ENCODE data around the gene SCNN1B. TPM values are rescaled to one million over a fixed set of nuclear protein-coding genes. Genes with fewer than 3 reads are reported as not detected.

SCNN1B gene
- total RNA-seq, 1 donor from 2014 or later = not detected

DNA sequence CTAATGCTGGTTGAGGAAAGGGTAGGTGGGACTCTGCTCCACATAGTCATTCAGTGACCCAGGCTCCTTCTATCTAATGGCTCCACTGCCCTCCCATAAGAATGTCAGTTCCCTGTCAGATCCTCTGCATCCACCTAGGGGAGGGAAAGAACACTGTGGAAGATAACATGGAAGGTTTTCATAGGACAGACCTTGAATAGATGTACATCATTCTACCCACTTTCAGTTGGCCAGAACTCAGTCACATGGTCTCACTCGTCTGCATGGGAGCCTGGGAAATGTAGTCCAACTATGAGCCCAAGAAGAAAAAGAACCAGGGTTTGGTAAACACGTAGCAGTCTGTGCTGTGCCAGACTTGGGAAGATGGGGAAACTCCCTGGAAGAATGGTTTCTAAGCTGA lies 27.1 kb upstream of the SCNN1B start:
- H3K4me1 Mint-ChIP-seq (ENCODE audit: low read depth) = no peaks in the 10 kb centered on the region
- H3K27me3 Mint-ChIP-seq (ENCODE audit: insufficient read depth) = peaks cover 6% of the 10 kb centered on the region
- H3K4me3 Mint-ChIP-seq = no peak overlapping the region
- DNase-seq (ENCODE audit: low spot score) = no peak
- H3K27ac Mint-ChIP-seq = no peak overlapping the region
- H3K9me3 Mint-ChIP-seq = no peaks in the 10 kb centered on the region
- intact Hi-C loops (cut with micrococcal nuclease) = no loop called here
- no peaks in the 10 kb centered on the region for H3K36me3 Mint-ChIP-seq (ENCODE audit: low read depth)

DNA sequence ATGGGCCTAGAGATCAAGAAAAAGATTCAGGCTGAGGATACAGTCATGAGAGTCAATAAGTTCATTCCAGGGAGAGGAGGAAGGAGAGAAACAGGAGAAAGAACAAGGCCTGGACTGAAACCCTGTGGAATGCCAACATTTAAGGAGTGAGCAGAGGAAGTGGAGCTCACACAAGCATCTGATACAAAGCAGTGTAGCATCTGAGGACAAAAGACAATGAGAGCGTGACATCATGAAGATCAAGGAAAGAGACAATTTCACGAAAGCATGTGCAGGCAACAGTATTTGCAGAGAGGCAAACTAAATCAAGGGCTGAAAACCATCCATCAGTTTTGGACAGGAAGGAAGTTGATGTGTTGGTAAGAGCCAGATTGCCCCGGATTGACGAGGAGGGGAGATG lies 25.3 kb upstream of the SCNN1B start:
- H3K27ac Mint-ChIP-seq = no peak overlapping the region

DNA sequence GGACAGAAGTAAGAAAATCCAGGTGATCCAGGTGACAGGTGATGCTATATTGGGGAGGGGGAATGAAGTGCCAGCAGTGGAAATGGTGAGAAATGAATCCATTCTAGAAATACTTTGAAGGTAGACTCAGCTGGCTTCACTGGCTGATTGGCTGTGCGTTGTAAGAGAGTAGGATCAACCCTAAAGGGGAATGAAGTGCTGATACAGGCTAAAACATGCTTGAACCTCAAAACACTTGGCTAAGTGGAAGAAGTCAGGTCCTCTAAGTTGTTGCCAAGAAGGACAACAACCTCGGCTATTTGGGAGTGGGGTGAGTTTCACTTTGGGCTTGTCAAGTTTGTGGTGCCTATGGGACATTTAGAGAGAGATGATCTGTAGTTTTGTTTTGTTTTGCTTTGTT lies 24.1 kb upstream of the SCNN1B start:
- H3K36me3 Mint-ChIP-seq (ENCODE audit: low read depth) = no peaks in the 10 kb centered on the region
- intact Hi-C loops (cut with micrococcal nuclease) = no loop called here
- no peak overlapping the region for H3K4me3 Mint-ChIP-seq
- peaks cover 8% of the 10 kb centered on the region for H3K27me3 Mint-ChIP-seq (ENCODE audit: insufficient read depth)
- H3K9me3 Mint-ChIP-seq = no peaks in the 10 kb centered on the region
- no peak for DNase-seq (ENCODE audit: low spot score)
- no peaks in the 10 kb centered on the region for H3K4me1 Mint-ChIP-seq (ENCODE audit: low read depth)
- no peak overlapping the region for H3K27ac Mint-ChIP-seq

More for the DNA sequence above, 25.3 kb upstream of the SCNN1B start:
- no peaks in the 10 kb centered on the region for H3K4me1 Mint-ChIP-seq (ENCODE audit: low read depth)
- no peak overlapping the region for H3K4me3 Mint-ChIP-seq
- peaks cover 6% of the 10 kb centered on the region for H3K27me3 Mint-ChIP-seq (ENCODE audit: insufficient read depth)
- no peaks in the 10 kb centered on the region for H3K36me3 Mint-ChIP-seq (ENCODE audit: low read depth)
- no peaks in the 10 kb centered on the region for H3K9me3 Mint-ChIP-seq
- no peak for DNase-seq (ENCODE audit: low spot score)
- intact Hi-C loops (cut with micrococcal nuclease) = no loop called here

DNA sequence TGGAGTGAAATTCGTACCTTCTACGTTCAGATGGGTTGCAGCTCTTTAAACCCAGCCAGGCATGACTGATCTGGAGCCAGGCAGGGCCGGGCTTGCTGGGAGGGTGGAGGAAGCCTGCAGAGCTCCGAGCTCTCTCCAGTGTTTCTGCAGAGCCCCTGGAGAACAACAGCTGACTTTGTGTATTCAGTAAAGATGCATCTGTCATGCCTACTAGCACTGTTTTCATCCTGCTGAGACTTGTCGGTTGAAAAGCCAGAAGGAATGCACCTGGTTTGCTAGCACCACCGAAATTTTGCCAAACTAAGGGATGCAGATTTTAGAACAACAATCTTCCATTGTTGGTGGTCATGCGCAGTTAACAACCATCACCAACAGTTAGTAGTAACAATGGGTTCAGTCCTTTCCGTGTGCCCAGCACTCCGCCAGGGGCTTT lies 22.4 kb upstream of the SCNN1B start:
- Mint-ChIP-seq H3K9me3 (no peaks in the 10 kb centered on the region), H3K27me3 (ENCODE audit: insufficient read depth) (peaks cover 9% of the 10 kb centered on the region), H3K27ac (no peak overlapping the region), H3K36me3 (ENCODE audit: low read depth) (no peaks in the 10 kb centered on the region), H3K4me1 (ENCODE audit: low read depth) (no peaks in the 10 kb centered on the region), H3K4me3 (no peak overlapping the region)
- intact Hi-C loops (cut with micrococcal nuclease) = no loop called here
- no peak for DNase-seq (ENCODE audit: low spot score)

DNA sequence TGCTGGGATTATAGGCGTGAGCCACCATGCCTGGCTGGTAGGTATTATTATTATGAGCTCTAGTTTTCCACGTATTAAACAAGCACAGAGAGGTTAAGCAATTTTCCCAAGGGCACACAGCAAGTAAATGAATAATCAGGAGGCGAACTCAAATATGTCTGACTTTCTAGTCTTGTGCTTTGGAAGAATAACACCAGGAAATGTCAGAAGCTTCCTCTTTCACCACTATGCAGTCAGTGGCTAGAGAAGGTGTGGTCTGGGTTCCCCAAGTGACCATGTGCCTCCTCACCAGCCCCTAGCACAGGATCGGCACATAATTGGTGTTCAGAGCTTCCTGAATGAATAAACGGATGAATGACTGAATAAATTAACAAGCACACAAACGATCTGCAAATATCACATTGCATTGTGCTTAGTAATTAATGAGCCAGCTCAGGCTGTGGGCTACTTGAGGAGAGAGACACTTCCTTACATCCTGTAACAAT lies 21.6 kb upstream of the SCNN1B start:
- H3K27me3 Mint-ChIP-seq (ENCODE audit: insufficient read depth) = peaks cover 9% of the 10 kb centered on the region
- no peak overlapping the region for H3K4me3 Mint-ChIP-seq
- intact Hi-C loops (cut with micrococcal nuclease) = no loop called here
- H3K9me3 Mint-ChIP-seq = no peaks in the 10 kb centered on the region
- H3K4me1 Mint-ChIP-seq (ENCODE audit: low read depth) = no peaks in the 10 kb centered on the region
- no peaks in the 10 kb centered on the region for H3K36me3 Mint-ChIP-seq (ENCODE audit: low read depth)
- no peak overlapping the region for H3K27ac Mint-ChIP-seq
- DNase-seq (ENCODE audit: low spot score) = no peak

DNA sequence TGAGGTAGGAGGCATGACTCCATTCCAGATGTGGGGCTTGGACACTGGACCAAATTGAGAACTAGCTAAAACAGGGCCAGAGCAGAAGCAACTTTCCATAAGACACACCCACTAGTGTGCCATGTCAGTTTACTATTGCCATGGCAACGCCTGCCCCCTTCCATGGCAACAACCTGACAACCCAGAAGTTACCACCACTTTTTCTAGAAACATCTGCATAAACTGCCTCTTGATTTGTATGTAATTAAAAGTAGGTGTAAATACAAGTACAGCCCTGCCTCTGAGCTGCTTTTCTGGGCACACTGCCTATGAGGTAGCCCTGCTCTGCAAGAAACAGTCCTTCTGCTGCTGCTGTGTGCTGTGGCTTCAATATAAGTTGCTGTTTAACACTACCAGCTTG lies 19.5 kb upstream of the SCNN1B start:
- Mint-ChIP-seq H3K27ac (no peak overlapping the region), H3K9me3 (no peaks in the 10 kb centered on the region), H3K36me3 (ENCODE audit: low read depth) (no peaks in the 10 kb centered on the region), H3K27me3 (ENCODE audit: insufficient read depth) (peaks cover 13% of the 10 kb centered on the region), H3K4me3 (no peak overlapping the region), H3K4me1 (ENCODE audit: low read depth) (no peaks in the 10 kb centered on the region)
- DNase-seq (ENCODE audit: low spot score) = no peak
- intact Hi-C loops (cut with micrococcal nuclease) = no loop called here

DNA sequence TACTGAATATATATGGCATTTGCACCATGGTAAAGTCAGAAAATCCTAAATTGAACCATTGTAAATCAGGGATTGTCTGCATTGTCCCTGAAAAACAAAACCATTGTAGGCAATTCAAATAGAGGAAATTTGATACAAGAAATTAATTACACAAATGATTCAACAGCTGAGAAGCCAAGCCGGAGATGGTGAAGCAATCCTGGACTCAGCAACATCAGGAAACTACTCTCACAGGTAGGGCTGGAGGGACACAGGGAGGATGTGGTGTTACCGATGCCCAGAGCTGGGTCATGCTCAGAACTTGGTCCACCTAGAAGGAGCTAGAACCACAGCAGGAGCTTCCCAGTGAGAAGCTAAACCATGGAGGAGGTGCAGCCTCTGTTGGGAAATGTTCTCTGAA lies 18.5 kb upstream of the SCNN1B start:
- H3K4me1 Mint-ChIP-seq (ENCODE audit: low read depth) = no peaks in the 10 kb centered on the region
- H3K9me3 Mint-ChIP-seq = no peaks in the 10 kb centered on the region
- DNase-seq (ENCODE audit: low spot score) = no peak
- H3K27me3 Mint-ChIP-seq (ENCODE audit: insufficient read depth) = peaks cover 13% of the 10 kb centered on the region
- intact Hi-C loops (cut with micrococcal nuclease) = no loop called here
- no peak overlapping the region for H3K4me3 Mint-ChIP-seq
- no peaks in the 10 kb centered on the region for H3K36me3 Mint-ChIP-seq (ENCODE audit: low read depth)
- no peak overlapping the region for H3K27ac Mint-ChIP-seq

DNA sequence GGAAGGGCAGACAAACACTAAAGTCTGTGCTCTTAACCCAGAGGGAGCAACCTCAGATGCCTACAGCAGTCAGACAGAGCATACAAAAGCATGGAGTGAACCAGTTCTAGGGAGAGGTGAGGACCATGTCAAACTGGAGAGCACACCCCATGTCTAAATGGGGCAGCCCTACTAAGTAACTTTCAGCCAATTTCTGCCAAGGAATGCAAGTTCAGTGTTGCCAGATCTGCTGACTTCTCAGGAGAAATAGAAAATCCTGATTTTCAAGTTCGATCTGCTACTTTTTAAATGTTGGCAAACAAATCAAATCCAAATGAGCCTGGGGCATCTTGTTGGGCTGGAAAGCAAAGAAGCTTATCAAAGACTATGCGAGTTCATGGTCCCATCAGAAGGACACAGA lies 17.5 kb upstream of the SCNN1B start:
- no peak for DNase-seq (ENCODE audit: low spot score)
- no peaks in the 10 kb centered on the region for H3K4me1 Mint-ChIP-seq (ENCODE audit: low read depth)
- no peaks in the 10 kb centered on the region for H3K9me3 Mint-ChIP-seq
- intact Hi-C loops (cut with micrococcal nuclease) = no loop called here
- no peaks in the 10 kb centered on the region for H3K36me3 Mint-ChIP-seq (ENCODE audit: low read depth)
- H3K27me3 Mint-ChIP-seq (ENCODE audit: insufficient read depth) = peaks cover 8% of the 10 kb centered on the region
- H3K27ac Mint-ChIP-seq = no peak overlapping the region
- no peak overlapping the region for H3K4me3 Mint-ChIP-seq

DNA sequence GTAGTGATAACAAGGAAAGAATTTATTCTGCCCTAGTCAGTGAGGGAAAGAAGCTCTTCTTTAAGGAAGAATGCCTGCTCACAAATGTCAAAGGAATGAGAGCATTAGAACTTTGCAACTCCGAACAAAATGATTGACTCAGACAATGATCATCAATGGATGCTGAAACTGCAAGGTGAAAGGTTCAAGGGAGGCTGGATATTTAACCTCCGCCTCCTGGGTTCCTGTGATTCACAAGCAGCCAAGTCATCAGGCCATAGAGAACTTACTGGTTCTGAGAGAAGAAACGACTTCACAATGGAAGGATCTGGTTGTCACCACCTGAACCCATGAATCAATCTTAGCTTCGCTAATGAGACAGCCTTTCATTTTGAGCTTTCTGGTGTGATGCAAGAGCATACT lies 16.0 kb upstream of the SCNN1B start:
- peaks cover 10% of the 10 kb centered on the region for H3K27me3 Mint-ChIP-seq (ENCODE audit: insufficient read depth)
- no peaks in the 10 kb centered on the region for H3K9me3 Mint-ChIP-seq
- no peak overlapping the region for H3K4me3 Mint-ChIP-seq
- H3K4me1 Mint-ChIP-seq (ENCODE audit: low read depth) = no peaks in the 10 kb centered on the region
- no peak for DNase-seq (ENCODE audit: low spot score)
- no peaks in the 10 kb centered on the region for H3K36me3 Mint-ChIP-seq (ENCODE audit: low read depth)
- H3K27ac Mint-ChIP-seq = no peak overlapping the region
- intact Hi-C loops (cut with micrococcal nuclease) = no loop called here

DNA sequence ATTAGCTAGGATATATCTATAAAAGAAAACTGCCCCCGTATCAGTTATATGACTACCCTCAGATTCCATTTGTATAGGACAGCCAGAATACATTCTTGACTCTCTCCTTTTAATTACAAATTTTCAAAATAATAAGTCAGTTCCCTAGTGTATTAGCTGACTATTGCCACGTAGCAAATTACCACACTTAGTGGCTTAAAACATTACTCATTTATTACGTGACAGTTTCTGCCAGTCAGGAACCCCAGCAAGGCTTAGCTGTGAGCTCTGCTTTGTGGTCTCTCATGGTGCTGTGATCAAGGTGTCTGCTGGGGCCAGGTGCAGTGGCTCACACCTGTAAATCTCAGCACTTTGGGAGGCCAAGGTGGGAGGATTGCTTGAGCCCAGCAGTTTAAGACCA lies 13.9 kb upstream of the SCNN1B start:
- DNase-seq (ENCODE audit: low spot score) = no peak
- peaks cover 9% of the 10 kb centered on the region for H3K27me3 Mint-ChIP-seq (ENCODE audit: insufficient read depth)
- intact Hi-C loops (cut with micrococcal nuclease) = no loop called here
- H3K27ac Mint-ChIP-seq = no peak overlapping the region
- H3K36me3 Mint-ChIP-seq (ENCODE audit: low read depth) = no peaks in the 10 kb centered on the region
- H3K9me3 Mint-ChIP-seq = no peaks in the 10 kb centered on the region
- no peaks in the 10 kb centered on the region for H3K4me1 Mint-ChIP-seq (ENCODE audit: low read depth)
- no peak overlapping the region for H3K4me3 Mint-ChIP-seq

DNA sequence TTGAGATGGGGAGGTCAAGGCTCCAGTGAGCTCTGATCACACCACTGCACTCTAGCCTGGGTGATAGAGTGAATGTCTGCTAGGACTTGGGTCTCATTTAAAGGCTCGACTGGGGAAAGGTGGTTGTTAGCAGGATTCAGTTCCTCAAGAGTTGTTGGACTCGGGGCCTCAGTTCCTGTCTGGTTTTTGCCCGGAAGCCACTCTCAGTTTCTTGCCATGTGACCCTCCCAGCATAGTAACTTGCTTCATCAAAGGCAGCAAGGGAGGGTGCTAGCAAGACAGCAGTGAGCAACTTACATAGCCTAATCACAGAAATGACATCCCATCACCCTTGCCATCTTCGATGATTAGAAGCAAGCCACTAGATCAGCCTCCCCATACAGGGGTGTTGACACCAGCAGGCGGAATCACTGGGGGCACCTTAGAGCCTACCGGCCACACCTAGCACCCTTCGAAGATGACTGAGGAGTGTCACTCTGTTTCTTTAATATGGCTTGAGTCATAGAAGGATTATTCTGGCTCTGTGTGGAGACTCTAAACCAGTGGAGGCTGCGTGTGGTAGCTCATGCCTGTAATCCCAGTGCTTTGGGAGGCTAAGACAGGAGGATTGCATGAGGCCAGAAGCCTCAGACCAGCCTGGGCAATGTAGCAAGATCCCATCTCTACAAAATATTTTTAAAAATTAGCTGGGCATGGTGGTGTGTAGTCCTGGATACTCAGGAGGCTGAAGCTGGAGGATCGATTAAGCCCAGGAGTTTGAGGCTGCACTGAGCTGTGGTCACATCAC lies 13.2 kb upstream of the SCNN1B start:
- Mint-ChIP-seq H3K27me3 (ENCODE audit: insufficient read depth) (peaks cover 9% of the 10 kb centered on the region), H3K4me1 (ENCODE audit: low read depth) (no peaks in the 10 kb centered on the region), H3K36me3 (ENCODE audit: low read depth) (no peaks in the 10 kb centered on the region), H3K4me3 (no peak overlapping the region), H3K9me3 (no peaks in the 10 kb centered on the region), H3K27ac (no peak overlapping the region)
- no peak for DNase-seq (ENCODE audit: low spot score)
- intact Hi-C loops (cut with micrococcal nuclease) = no loop called here

DNA sequence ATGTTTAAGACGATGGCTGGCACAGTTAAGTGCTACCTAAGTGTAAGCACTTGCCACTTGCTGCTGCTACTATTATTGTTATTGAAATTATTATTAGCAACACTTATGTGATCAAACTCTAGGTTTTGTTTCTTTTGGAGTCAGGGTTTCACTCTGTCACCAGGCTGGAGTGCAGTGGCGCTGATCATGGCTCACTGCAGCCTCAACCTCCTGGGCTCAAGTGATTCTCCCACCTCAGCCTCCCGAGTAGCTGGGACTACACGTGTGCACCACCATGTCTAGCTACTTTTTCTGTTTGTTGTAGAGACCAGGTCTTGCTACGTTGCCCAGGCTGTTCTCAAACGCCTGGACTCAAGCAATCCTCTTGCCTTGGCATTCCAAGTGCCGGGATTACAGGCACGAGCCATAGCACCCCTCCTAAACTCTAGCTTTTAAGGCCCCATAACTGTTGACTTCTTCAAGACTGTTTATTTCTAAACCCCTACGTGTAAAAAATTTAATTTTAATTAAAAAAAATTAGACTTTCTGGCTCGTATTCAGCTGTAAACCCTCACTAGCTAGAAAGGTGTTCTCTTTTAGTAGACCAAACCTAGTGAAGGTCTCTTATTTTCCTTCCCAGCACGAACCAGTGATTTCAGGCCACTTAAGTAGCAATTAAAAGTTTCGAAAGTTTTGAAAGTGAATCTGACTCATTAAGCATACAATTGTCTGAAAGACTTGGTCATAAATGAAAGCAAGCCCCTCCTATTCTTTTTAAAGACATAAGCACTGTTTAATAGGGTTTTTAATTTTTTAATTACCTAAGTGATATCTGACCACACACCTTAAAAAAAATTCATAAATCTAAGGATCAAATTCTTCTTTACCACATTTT lies 11.7 kb upstream of the SCNN1B start:
- Mint-ChIP-seq H3K9me3 (no peaks in the 10 kb centered on the region), H3K4me1 (ENCODE audit: low read depth) (no peaks in the 10 kb centered on the region), H3K36me3 (ENCODE audit: low read depth) (no peaks in the 10 kb centered on the region), H3K4me3 (no peak overlapping the region), H3K27ac (no peak overlapping the region), H3K27me3 (ENCODE audit: insufficient read depth) (peaks cover 10% of the 10 kb centered on the region)
- intact Hi-C loops (cut with micrococcal nuclease) = no loop called here
- DNase-seq (ENCODE audit: low spot score) = no peak

DNA sequence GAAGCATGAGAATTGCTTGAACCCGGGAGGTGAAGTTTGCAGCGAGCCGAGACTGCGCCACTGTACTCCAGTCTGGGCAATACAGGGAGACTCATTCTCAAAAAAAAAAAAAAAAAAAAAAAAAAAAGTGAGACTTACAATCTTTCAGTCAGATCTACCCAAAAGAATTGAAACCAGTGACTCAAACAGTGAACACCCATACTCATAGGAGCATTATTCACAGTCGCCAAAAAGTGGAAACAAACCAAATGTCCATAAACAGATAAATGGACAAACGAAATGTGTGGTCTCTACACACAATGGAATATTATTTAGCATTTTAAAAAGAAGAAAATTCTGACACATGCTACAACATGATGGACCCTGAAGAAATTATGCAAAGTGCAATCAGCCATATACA lies 9.1 kb upstream of the SCNN1B start:
- peaks cover 10% of the 10 kb centered on the region for H3K27me3 Mint-ChIP-seq (ENCODE audit: insufficient read depth)
- H3K27ac Mint-ChIP-seq = no peak overlapping the region
- intact Hi-C loops (cut with micrococcal nuclease) = no loop called here
- H3K4me1 Mint-ChIP-seq (ENCODE audit: low read depth) = no peaks in the 10 kb centered on the region
- H3K9me3 Mint-ChIP-seq = no peaks in the 10 kb centered on the region
- H3K36me3 Mint-ChIP-seq (ENCODE audit: low read depth) = no peaks in the 10 kb centered on the region
- DNase-seq (ENCODE audit: low spot score) = no peak
- H3K4me3 Mint-ChIP-seq = no peak overlapping the region

All from activated T-helper 1 cell treated with anti-CD3 and anti-CD28 coated beads, Interleukin-12 subunit alpha, Interleukin-12 subunit beta, Interleukin-2, Interleukin-4 antibody, amounts not matched to agents 30 ng/mL and 10 ng/mL and 1 ng/mL, durations not matched to agents 14 hours and 24 hours and 36 hours (primary cell).